Endothelial cell of umbilical vein (primary cell): ENCODE data around the gene ARL6IP4.

Experiments used
- EZH2 ChIP-seq: IDR thresholded peaks from 2 replicates; pipeline ENCODE4 v1.6.1; 2012; ENCODE audit warnings: borderline replicate concordance, low read depth, mild to moderate bottlenecking, moderate library complexity, low read length, inconsistent platforms; ENCODE audit not compliant: severe bottlenecking
- POLR2A ChIP-seq: IDR thresholded peaks from 2 replicates; pipeline ENCODE4 v1.6.1; 2012; ENCODE audit warnings: low read depth, mild to moderate bottlenecking, control low read depth, low read length
- POLR2AphosphoS5 ChIP-seq: IDR thresholded peaks from 2 replicates; pipeline ENCODE4 v1.6.1; 2012; ENCODE audit warnings: low read depth, mild to moderate bottlenecking, control low read depth, low read length, moderate library complexity; ENCODE audit not compliant: insufficient read depth
- TF ChIP-seq, protein P1 (sequence below), 2 donors: IDR thresholded peaks; 1 replicate in 1 of 2; 2 replicates in 1 of 2; pipeline ENCODE4 v1.5.1; 2011; ENCODE audit warnings: low read length in 2 of 2, mild to moderate bottlenecking in 2 of 2, moderate library complexity in 2 of 2, control low read depth in 1 of 2, inconsistent platforms in 1 of 2, low read depth in 1 of 2; ENCODE audit not compliant: insufficient read depth in 1 of 2; ENCODE audit errors: extremely low read depth in 1 of 2
- TF ChIP-seq, protein P2 (sequence below): IDR thresholded peaks from 2 replicates; pipeline ENCODE4 v1.6.1; 2011; ENCODE audit not compliant: insufficient read depth, insufficient read length

DNA sequence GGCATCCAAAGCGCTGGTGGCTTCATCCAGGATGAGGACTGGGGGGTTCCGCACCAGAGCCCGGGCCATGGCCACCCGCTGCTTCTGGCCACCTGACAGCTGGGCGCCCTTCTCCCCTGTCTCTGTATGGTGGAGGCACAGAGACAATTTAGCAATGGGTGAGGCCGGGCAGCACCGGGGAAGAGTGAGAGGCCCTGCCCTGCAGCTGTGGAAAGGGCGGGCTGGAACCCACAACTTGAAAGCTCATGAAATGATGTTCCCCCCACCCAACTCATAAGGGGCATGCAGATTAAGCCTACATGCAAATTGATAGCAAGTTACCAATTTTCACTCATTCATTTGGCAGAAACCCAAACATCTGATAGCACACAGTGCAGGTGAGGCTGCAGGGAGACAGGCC, 48.3 kb upstream of the ARL6IP4 start:
- TF ChIP-seq EZH2 (no peak), POLR2A (no peak), POLR2AphosphoS5 (no peak)
- TF ChIP-seq, protein P1, sequence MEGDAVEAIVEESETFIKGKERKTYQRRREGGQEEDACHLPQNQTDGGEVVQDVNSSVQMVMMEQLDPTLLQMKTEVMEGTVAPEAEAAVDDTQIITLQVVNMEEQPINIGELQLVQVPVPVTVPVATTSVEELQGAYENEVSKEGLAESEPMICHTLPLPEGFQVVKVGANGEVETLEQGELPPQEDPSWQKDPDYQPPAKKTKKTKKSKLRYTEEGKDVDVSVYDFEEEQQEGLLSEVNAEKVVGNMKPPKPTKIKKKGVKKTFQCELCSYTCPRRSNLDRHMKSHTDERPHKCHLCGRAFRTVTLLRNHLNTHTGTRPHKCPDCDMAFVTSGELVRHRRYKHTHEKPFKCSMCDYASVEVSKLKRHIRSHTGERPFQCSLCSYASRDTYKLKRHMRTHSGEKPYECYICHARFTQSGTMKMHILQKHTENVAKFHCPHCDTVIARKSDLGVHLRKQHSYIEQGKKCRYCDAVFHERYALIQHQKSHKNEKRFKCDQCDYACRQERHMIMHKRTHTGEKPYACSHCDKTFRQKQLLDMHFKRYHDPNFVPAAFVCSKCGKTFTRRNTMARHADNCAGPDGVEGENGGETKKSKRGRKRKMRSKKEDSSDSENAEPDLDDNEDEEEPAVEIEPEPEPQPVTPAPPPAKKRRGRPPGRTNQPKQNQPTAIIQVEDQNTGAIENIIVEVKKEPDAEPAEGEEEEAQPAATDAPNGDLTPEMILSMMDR (IDR thresholded peaks at IDR 0.05; ENCODE audit: extremely low read depth in 1 of 2, insufficient read depth in 1 of 2, low read depth in 1 of 2, low read length in 2 of 2) = no peak
- TF ChIP-seq, protein P2, sequence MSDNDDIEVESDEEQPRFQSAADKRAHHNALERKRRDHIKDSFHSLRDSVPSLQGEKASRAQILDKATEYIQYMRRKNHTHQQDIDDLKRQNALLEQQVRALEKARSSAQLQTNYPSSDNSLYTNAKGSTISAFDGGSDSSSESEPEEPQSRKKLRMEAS = no peak
